PC-9 (cell line): ENCODE measurements around the gene TMEM150C. TPM values are rescaled to one million over a fixed set of nuclear protein-coding genes. Genes with fewer than 3 reads are reported as not detected.

ENCODE experiments used
- BruUV-seq: library from RNA; stranded (reverse); fragments of 400-500 nt; replicated peaks from 2 replicates; lab custom pipeline; 2021; lab: Mats Ljungman, UMichigan
- CTCF ChIA-PET: fragments of 300-600 bp; sonication (Branson Sonifier 250); formaldehyde crosslinking; loops from one replicate; lab custom pipeline; 2022; ENCODE audit warnings: antibody characterized with exemption; lab: Charles Lee
- POLR2A ChIA-PET: fragments of 300-600 bp; sonication (Branson Sonifier 250); formaldehyde crosslinking; loops from one replicate; lab custom pipeline; 2022; ENCODE audit warnings: antibody characterized with exemption; ENCODE audit not compliant: unreplicated experiment; lab: Charles Lee
- DNase-seq, 2 experiments: peaks; one replicate each; pipeline versions ENCODE4 v3.0.0 to v3.0.0-alpha.2; 2015 to 2022; ENCODE audit warnings: mixed read lengths in 1 of 2
- H2AFZ ChIP-seq: fragments of 200-600 bp; sonication (generic); 2 replicates; pipeline ENCODE4 v1.8.1; 2017; ENCODE audit warnings: antibody characterized with exemption
- H3F3A ChIP-seq: fragments of 200-600 bp; sonication (generic); 2 replicates; pipeline ENCODE4 v1.8.1; 2017; ENCODE audit warnings: antibody characterized with exemption, mild to moderate bottlenecking, low read depth; ENCODE audit not compliant: insufficient read depth
- H3K27ac ChIP-seq: fragments of 200-600 bp; sonication (generic); 2 replicates; pipeline ENCODE4 v1.6.1; 2016; ENCODE audit warnings: mixed run types
- H3K27me3 ChIP-seq: fragments of 200-600 bp; sonication (generic); 2 replicates; pipeline ENCODE4 v1.6.1; 2016; ENCODE audit warnings: low read depth, mixed run types; ENCODE audit not compliant: insufficient read depth
- H3K36me3 ChIP-seq: fragments of 200-600 bp; sonication (generic); 2 replicates; pipeline ENCODE4 v1.6.1; 2016; ENCODE audit warnings: low read depth, mixed run types
- H3K4me1 ChIP-seq: fragments of 200-600 bp; sonication (generic); replicated peaks from 2 replicates; pipeline ENCODE4 v1.6.1; 2016; ENCODE audit warnings: mixed run types; ENCODE audit not compliant: insufficient read depth
- H3K4me2 ChIP-seq: fragments of 200-600 bp; sonication (generic); 2 replicates; pipeline ENCODE4 v1.6.1; 2017; ENCODE audit warnings: mixed run types
- H3K4me3 ChIP-seq: fragments of 200-600 bp; sonication (generic); 2 replicates; pipeline ENCODE4 v1.6.1; 2016; ENCODE audit warnings: mixed run types
- H3K79me2 ChIP-seq: fragments of 200-600 bp; sonication (generic); 2 replicates; pipeline ENCODE4 v1.6.1; 2017; ENCODE audit warnings: low read depth, mixed run types
- H3K9me2 ChIP-seq: fragments of 200-600 bp; sonication (generic); 2 replicates; pipeline ENCODE4 v1.8.1; 2017; ENCODE audit warnings: mild to moderate bottlenecking; ENCODE audit not compliant: insufficient read depth
- H3K9me3 ChIP-seq: fragments of 200-600 bp; sonication (generic); 2 replicates; pipeline ENCODE4 v1.8.1; 2016; ENCODE audit warnings: low read depth; ENCODE audit not compliant: insufficient read depth
- H4K20me1 ChIP-seq: fragments of 200-600 bp; sonication (generic); 2 replicates; pipeline ENCODE4 v1.8.1; 2017; ENCODE audit not compliant: insufficient read depth
- EZH2 ChIP-seq: fragments of 200-600 bp; sonication (generic); IDR thresholded peaks from 2 replicates; pipeline ENCODE4 v1.8.0; 2017; ENCODE audit warnings: antibody characterized with exemption, low read depth
- intact Hi-C: fragments of 100-400 bp; cut with micrococcal nuclease; formaldehyde crosslinking; loops from one replicate; pipeline ENCODE4 v1.10.0; 2022; ENCODE audit not compliant: unreplicated experiment
- total RNA-seq: library from RNA; stranded (reverse); gene quantifications from 2 replicates; pipeline ENCODE4 v1.2.3, GENCODE V29; 2021
- TF ChIP-seq, protein P1 (sequence below): fragments of 200-600 bp; sonication (generic); conservative IDR thresholded peaks from 2 replicates; pipeline ENCODE4 v1.6.1; 2017; ENCODE audit warnings: mixed run types, antibody characterized with exemption, mild to moderate bottlenecking, moderate library complexity

Gene TMEM150C
- total RNA-seq, 1 experiment from 2014 or later = 0.74 TPM

DNA sequence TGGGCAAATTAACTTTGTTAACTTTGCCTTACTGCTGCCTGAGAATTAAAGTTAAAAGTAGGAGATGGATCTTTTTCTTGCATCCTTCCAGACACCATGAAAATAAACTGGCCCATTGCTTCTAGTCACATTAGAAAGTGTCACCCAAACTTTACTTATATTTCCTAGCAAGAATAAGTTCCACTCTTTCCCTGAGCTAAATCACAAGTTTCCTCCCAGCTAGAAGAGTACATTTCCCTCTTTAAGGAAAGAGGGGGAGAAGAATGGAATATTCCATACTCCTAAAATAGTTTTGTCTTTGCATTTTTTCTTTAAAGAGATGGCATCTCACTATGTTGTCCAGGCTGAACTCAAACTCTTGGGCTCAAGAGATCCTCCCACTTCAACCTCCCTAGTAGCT is 53.8 kb downstream of the TMEM150C start:
- Histone ChIP-seq H3K4me1 (no peaks in the 10 kb centered on the region), H3K4me2 (no peak overlapping the region), H3K27me3 (no peaks in the 10 kb centered on the region), H3K36me3 (no peaks in the 10 kb centered on the region), H3K9me2 (no peaks in the 10 kb centered on the region), H3K9me3 (no peaks in the 10 kb centered on the region), H3K4me3 (no peak overlapping the region), H3K27ac (no peak overlapping the region), H3F3A (no peaks in the 10 kb centered on the region), H4K20me1 (no peaks in the 10 kb centered on the region), H2AFZ (no peak overlapping the region), H3K79me2 (no peaks in the 10 kb centered on the region)
- ChIA-PET POLR2A (no interaction called here), CTCF (no interaction called here)
- intact Hi-C loops = no loop called here
- no TSS peak for BruUV-seq
- DNase-seq = no peak
- TF ChIP-seq, protein P1, sequence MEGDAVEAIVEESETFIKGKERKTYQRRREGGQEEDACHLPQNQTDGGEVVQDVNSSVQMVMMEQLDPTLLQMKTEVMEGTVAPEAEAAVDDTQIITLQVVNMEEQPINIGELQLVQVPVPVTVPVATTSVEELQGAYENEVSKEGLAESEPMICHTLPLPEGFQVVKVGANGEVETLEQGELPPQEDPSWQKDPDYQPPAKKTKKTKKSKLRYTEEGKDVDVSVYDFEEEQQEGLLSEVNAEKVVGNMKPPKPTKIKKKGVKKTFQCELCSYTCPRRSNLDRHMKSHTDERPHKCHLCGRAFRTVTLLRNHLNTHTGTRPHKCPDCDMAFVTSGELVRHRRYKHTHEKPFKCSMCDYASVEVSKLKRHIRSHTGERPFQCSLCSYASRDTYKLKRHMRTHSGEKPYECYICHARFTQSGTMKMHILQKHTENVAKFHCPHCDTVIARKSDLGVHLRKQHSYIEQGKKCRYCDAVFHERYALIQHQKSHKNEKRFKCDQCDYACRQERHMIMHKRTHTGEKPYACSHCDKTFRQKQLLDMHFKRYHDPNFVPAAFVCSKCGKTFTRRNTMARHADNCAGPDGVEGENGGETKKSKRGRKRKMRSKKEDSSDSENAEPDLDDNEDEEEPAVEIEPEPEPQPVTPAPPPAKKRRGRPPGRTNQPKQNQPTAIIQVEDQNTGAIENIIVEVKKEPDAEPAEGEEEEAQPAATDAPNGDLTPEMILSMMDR = no peak
- no peak for TF ChIP-seq EZH2

DNA sequence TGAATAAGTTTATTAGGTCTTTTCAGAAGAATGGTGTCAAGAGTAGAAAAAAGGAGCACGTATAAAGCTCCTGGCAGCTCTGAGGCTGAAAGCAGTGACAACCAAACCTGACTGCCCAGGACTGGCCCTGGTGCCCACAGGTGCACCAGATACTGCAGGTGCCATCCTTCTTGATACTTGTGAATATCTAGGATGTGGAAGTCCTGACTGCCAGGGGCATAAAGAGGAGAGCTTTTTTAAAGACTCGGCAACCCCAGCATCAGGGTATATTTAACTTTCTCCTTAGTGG is 60.7 kb downstream of the TMEM150C start:
- Histone ChIP-seq H2AFZ (no peak overlapping the region), H3K27me3 (no peaks in the 10 kb centered on the region), H4K20me1 (no peaks in the 10 kb centered on the region), H3K4me2 (no peak overlapping the region), H3F3A (peaks cover 13% of the 10 kb centered on the region; the same call in 1 of the 2 replicates), H3K27ac (no peak overlapping the region), H3K9me3 (no peaks in the 10 kb centered on the region), H3K79me2 (no peaks in the 10 kb centered on the region), H3K4me1 (peaks cover 13% of the 10 kb centered on the region), H3K36me3 (no peaks in the 10 kb centered on the region), H3K9me2 (no peaks in the 10 kb centered on the region), H3K4me3 (no peak overlapping the region)
- no TSS peak for BruUV-seq
- TF ChIP-seq, protein P1 = no peak
- TF ChIP-seq EZH2 = no peak
- ChIA-PET CTCF (no interaction called here), POLR2A (no interaction called here)
- no peak for DNase-seq
- intact Hi-C loops = no loop called here

DNA sequence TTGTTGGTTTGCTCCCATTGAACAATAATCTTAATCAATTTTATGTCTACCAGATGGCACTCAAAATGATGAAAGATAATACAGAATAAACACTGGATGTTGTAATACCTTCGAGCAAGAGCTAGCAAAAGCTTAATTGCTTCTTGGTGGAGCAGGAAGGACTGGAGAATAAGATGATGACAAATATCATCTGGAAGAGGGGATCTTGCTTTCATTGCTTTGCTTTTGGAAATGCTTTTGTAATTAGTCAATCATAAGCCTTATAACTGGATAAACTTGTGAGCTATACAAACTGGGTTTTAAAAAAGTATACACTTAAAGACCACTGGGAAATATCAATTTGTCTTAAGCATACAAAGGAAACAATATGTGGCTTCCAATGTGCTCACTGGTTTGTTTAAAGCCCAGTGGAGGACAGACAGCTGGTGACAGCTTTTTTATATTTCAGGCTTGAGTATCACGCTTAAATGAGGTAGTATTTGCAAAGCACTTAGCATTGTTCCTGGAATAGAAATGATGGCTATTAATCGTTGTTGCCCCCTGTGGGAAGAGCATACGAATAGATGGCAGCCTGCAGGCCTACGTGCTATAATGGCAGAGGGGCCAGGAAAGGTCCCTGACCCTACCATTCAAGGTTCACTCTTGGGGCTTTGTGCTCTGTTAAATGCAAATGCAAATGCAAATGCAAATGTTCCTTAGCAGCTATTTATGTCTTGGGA is 61.2 kb downstream of the TMEM150C start:
- H3K4me1 ChIP-seq = peaks cover 13% of the 10 kb centered on the region
- peaks cover 13% of the 10 kb centered on the region; the same call in 1 of the 2 replicates for H3F3A ChIP-seq
- H3K4me2 ChIP-seq = peak overlapping the region; percentile 28; the same call in 1 of the 2 replicates
- 0 out of 2 replicates have a peak overlapping the region, but pooled peaks have one; percentile 8 for H3K4me3 ChIP-seq
- TF ChIP-seq, protein P1 = no peak
- TF ChIP-seq EZH2 = no peak
- no peak overlapping the region for H2AFZ ChIP-seq
- no peaks in the 10 kb centered on the region for H3K36me3 ChIP-seq
- peak in 1 of 2 experiments; percentile 68 for DNase-seq
- no TSS peak for BruUV-seq
- H3K27me3 ChIP-seq = no peaks in the 10 kb centered on the region
- no peak overlapping the region for H3K27ac ChIP-seq
- CTCF ChIA-PET = no interaction called here
- H3K9me2 ChIP-seq = no peaks in the 10 kb centered on the region
- no peaks in the 10 kb centered on the region for H3K9me3 ChIP-seq
- POLR2A ChIA-PET = interaction anchor here (0.7 kb wide), 1 partner anchor 767 kb away, joined by 3 read pairs; no protein-coding TSS in a partner anchor
- H3K79me2 ChIP-seq = no peaks in the 10 kb centered on the region
- H4K20me1 ChIP-seq = no peaks in the 10 kb centered on the region
- intact Hi-C loops = no loop called here
